PC-3 (cell line): ENCODE measurements around the gene KCTD8.

ENCODE experiments used
- CTCF ChIP-seq: fragments of 300-600 bp; sonication (generic); conservative IDR thresholded peaks from 2 replicates; pipeline ENCODE4 v1.5.1; 2017; ENCODE audit warnings: antibody characterized with exemption, low read depth, mild to moderate bottlenecking, low read length
- EZH2 ChIP-seq: fragments of 300-600 bp; sonication (generic); IDR thresholded peaks from one replicate; pipeline ENCODE4 v1.6.1; 2017; ENCODE audit warnings: antibody characterized with exemption, mild to moderate bottlenecking, low read length; ENCODE audit not compliant: unreplicated experiment

- TF ChIP-seq CTCF (no peak), EZH2 (no peak)
These were observed 290.9 kb downstream of the KCTD8 start for GRCh38 chr4:44157611-44158277.
